Tibial nerve (tissue), 3 donors: ENCODE data around the gene USP4.

ENCODE experiments used
- CTCF ChIP-seq, 5 experiments: fragments of 200-600 bp in 3 of 5; fragments of 450-650 bp in 2 of 5; sonication (generic) in 3 of 5; IDR thresholded peaks; one replicate each; pipeline ENCODE4 v1.5.1; 2016 to 2019; ENCODE audit warnings: antibody characterized with exemption in 5 of 5, mild to moderate bottlenecking in 3 of 5, moderate library complexity in 2 of 5
- POLR2A ChIP-seq, 2 donors: fragments of 450-650 bp; IDR thresholded peaks; one replicate each; pipeline ENCODE4 v1.6.1; 2017; ENCODE audit warnings: antibody characterized with exemption in 2 of 2, mild to moderate bottlenecking in 2 of 2, moderate library complexity in 2 of 2

GRCh38 chr3:49302613-49303012, 37.2 kb downstream of the USP4 start:
- TF ChIP-seq CTCF (IDR thresholded peaks at IDR 0.05) (no peak), POLR2A (IDR thresholded peaks at IDR 0.05) (no peak)
